Stomach (tissue), 9 donors: ENCODE results near the gene CD72. TPM values are rescaled to one million over a fixed set of nuclear protein-coding genes. Genes with fewer than 3 reads are reported as not detected.

ENCODE experiments used
- DNase-seq, 2 donors: peaks; one replicate each; pipeline versions ENCODE4 v3.0.0 to v3.0.0-alpha.2; 2013 to 2019
- H3K27ac ChIP-seq, 5 donors: fragments of 200-600 bp in 4 of 5; sonication (generic) in 4 of 5; one replicate each; pipeline ENCODE4 v1.5.1; 2013 to 2019; ENCODE audit warnings: mild to moderate bottlenecking in 1 of 5, moderate library complexity in 1 of 5
- H3K27me3 ChIP-seq, 3 donors: fragments of 200-600 bp; sonication (generic); one replicate each; pipeline ENCODE4 v1.5.1; 2017 to 2019; ENCODE audit warnings: mixed run types in 1 of 3
- H3K36me3 ChIP-seq, 4 donors: fragments of 200-600 bp; sonication (generic); 1 replicate in 3 of 4; 2 replicates in 1 of 4; pipeline ENCODE4 v1.5.1; 2016 to 2019
- H3K4me1 ChIP-seq, 4 donors: fragments of 200-600 bp; sonication (generic); one replicate each; pipeline ENCODE4 v1.5.1; 2016 to 2019
- H3K4me3 ChIP-seq, 4 donors: fragments of 200-600 bp; sonication (generic) in 3 of 4; one replicate each; pipeline ENCODE4 v1.5.1; 2016 to 2019; ENCODE audit warnings: mild to moderate bottlenecking in 1 of 4
- H3K9me3 ChIP-seq, 4 donors: fragments of 200-600 bp; sonication (generic); one replicate each; pipeline ENCODE4 v1.5.1; 2016 to 2019
- POLR2A ChIP-seq, 4 donors: fragments of 450-650 bp; IDR thresholded peaks; one replicate each; pipeline ENCODE4 v1.6.1; 2016; ENCODE audit warnings: antibody characterized with exemption in 4 of 4, control low read depth in 2 of 4, mild to moderate bottlenecking in 1 of 4, moderate library complexity in 1 of 4
- POLR2AphosphoS5 ChIP-seq, 3 donors: sonication (generic); formaldehyde crosslinking; IDR thresholded peaks; one replicate each; pipeline ENCODE4 v1.6.1; 2016; ENCODE audit warnings: antibody characterized with exemption in 3 of 3
- WGBS, 5 donors: extraction: QIAGEN DNeasy Blood & Tissue Kit in 3 of 5; methylation state at CpG; one replicate each; pipeline versions ENCODE4 v1.1.5 to v1.1.7; 2013 to 2018; 5-methylcytosine and 5-hydroxymethylcytosine counted together
- intact Hi-C: fragments of 100-400 bp; cut with DNase I; formaldehyde crosslinking; loops from one replicate; pipeline ENCODE4 v1.15.1; 2023; ENCODE audit warnings: low total_unique reads
- polyA plus RNA-seq, 3 donors: library from polyadenylated mRNA; stranded (reverse); fragments of 200-250 nt; gene quantifications; one replicate each; pipeline ENCODE4 v1.2.3, GENCODE V29; 2013
- small RNA-seq, 4 donors: library from RNA; depleted of rRNA; stranded (forward); fragments of <200 nt; gene quantifications; one replicate each; pipeline ENCODE3, GENCODE V24; 2016
- total RNA-seq, 5 donors: library from RNA; depleted of rRNA; stranded (reverse); fragments of >200 nt; gene quantifications; one replicate each; pipeline versions ENCODE4 v1.1.0 to v1.2.3, GENCODE V29; 2014 to 2016
- donor health status: healthy with polysubstance abuse.
- donor health status: Bipolar disorder and iron deficiency.
- donor health status: healthy.

Gene CD72
- total and polyA plus RNA-seq, 8 donors, result 0.61 to 18.7 (median 2.8) TPM; not detected in 3

- Histone ChIP-seq H3K27ac (peak overlapping the region in 1 of 5 donors; percentile 41), H3K4me1 (peaks cover 14 to 28% (median 19%) of the 10 kb centered on the region in 4 donors), H3K36me3 (peaks cover 23 to 66% (median 63%) of the 10 kb centered on the region in 4 donors), H3K27me3 (no peaks in the 10 kb centered on the region), H3K4me3 (no peak overlapping the region), H3K9me3 (no peaks in the 10 kb centered on the region)
- 82 to 91% (median 87%) methylated on average over 15 to 24 of the region's 24 CpGs for WGBS, 5 donors
- DNase-seq, result no peak
- no peak for TF ChIP-seq POLR2A (IDR thresholded peaks at IDR 0.05)
- no peak for TF ChIP-seq POLR2AphosphoS5 (IDR thresholded peaks at IDR 0.05)
- intact Hi-C loops, result loop anchor here (10.0 kb wide), 1 partner anchor 64 kb away; no protein-coding TSS in a partner anchor
Measured at GRCh38 chr9:35560625-35561337, 57.4 kb downstream of the CD72 start.

Small RNA genes lying within 50 kb of the gene (small RNA-seq; reads per million reads assigned to genes)
- gene MIR4667 (0 reads per million in 4 donors), gene RMRP (0 reads per million in 4 donors), gene RPS29P17 (0 reads per million in 4 donors)

Other genes with a start within 250 kb of the CD72 start
- gene RUSC2, start 128.3 kb downstream of the CD72 start, total RNA-seq, result 10 to 100 TPM in 2 of 5 donors, 1 to 10 TPM in 3; 3.8 to 34.8 (median 9.9) TPM
- gene RUSC2, start 128.3 kb downstream of the CD72 start, polyA plus RNA-seq, result 1 to 10 TPM; 3.4 to 6.6 (median 6.5) TPM
- 10 to 100 TPM; 11.9 to 56.8 (median 34.6) TPM for gene TESK1, start 13.2 kb downstream of the CD72 start, total RNA-seq
- 10 to 100 TPM; 25.7 to 33.9 (median 28.4) TPM for gene TESK1, start 13.2 kb downstream of the CD72 start, polyA plus RNA-seq
- 1 to 10 TPM in 2 of 5 donors, not detected in 3; 2.0 to 2.3 TPM for gene SIT1, start 32.5 kb upstream of the CD72 start, total RNA-seq
- gene SIT1, start 32.5 kb upstream of the CD72 start, polyA plus RNA-seq, result 1 to 10 TPM in 1 of 3 donors, under 1 TPM in 2; 0.62 to 1.1 (median 0.95) TPM
- over 10,000 TPM in 4 of 5 donors, 1,000 to 10,000 TPM in 1; 1,379 to 137,340 (median 23,544) TPM for gene RMRP, start 39.6 kb upstream of the CD72 start, total RNA-seq
- 10 to 100 TPM in 1 of 3 donors, not detected in 2; 64.3 TPM for gene RMRP, start 39.6 kb upstream of the CD72 start, polyA plus RNA-seq
- 100 to 1,000 TPM in 1 of 5 donors, 10 to 100 TPM in 4; 15.6 to 104 (median 28.1) TPM for gene CCDC107, start 39.9 kb upstream of the CD72 start, total RNA-seq
- 10 to 100 TPM; 58.8 to 86.4 (median 69.7) TPM for gene CCDC107, start 39.9 kb upstream of the CD72 start, polyA plus RNA-seq
- gene ARHGEF39, start 46.8 kb upstream of the CD72 start, total RNA-seq, result 10 to 100 TPM in 3 of 5 donors, 1 to 10 TPM in 2; 1.8 to 58.3 (median 11.6) TPM
- 1 to 10 TPM; 2.8 to 4.3 (median 3.2) TPM for gene ARHGEF39, start 46.8 kb upstream of the CD72 start, polyA plus RNA-seq
- 100 to 1,000 TPM in 3 of 5 donors, 10 to 100 TPM in 1, 1 to 10 TPM in 1; 1.2 to 670 (median 161) TPM for gene CA9, start 55.5 kb upstream of the CD72 start, total RNA-seq
- gene CA9, start 55.5 kb upstream of the CD72 start, polyA plus RNA-seq, result 100 to 1,000 TPM; 115 to 653 (median 541) TPM
- 1,000 to 10,000 TPM in 3 of 5 donors, 100 to 1,000 TPM in 2; 537 to 3,642 (median 1,228) TPM for gene TPM2, start 71.5 kb upstream of the CD72 start, total RNA-seq
- gene TPM2, start 71.5 kb upstream of the CD72 start, polyA plus RNA-seq, result 1,000 to 10,000 TPM in 1 of 3 donors, 100 to 1,000 TPM in 2; 460 to 2,257 (median 672) TPM
- 100 to 1,000 TPM; 169 to 399 (median 223) TPM for gene TLN1, start 113.8 kb upstream of the CD72 start, total RNA-seq
- gene TLN1, start 113.8 kb upstream of the CD72 start, polyA plus RNA-seq, result 100 to 1,000 TPM in 1 of 3 donors, 10 to 100 TPM in 2; 53.2 to 141 (median 70.2) TPM
- 10 to 100 TPM; 33.2 to 84.0 (median 79.1) TPM for gene CREB3, start 114.3 kb upstream of the CD72 start, total RNA-seq
- 10 to 100 TPM; 29.4 to 40.5 (median 37.9) TPM for gene CREB3, start 114.3 kb upstream of the CD72 start, polyA plus RNA-seq
- gene GBA2, start 130.8 kb upstream of the CD72 start, total RNA-seq, result 100 to 1,000 TPM in 3 of 5 donors, 10 to 100 TPM in 2; 29.8 to 210 (median 145) TPM
- gene GBA2, start 130.8 kb upstream of the CD72 start, polyA plus RNA-seq, result 10 to 100 TPM; 26.5 to 38.9 (median 32.5) TPM
- gene RGP1, start 130.9 kb upstream of the CD72 start, total RNA-seq, result 10 to 100 TPM in 4 of 5 donors, 1 to 10 TPM in 1; 7.0 to 21.2 (median 14.7) TPM
- 10 to 100 TPM in 1 of 3 donors, 1 to 10 TPM in 2; 3.8 to 12.8 (median 7.2) TPM for gene RGP1, start 130.9 kb upstream of the CD72 start, polyA plus RNA-seq
- not detected for gene MSMP, start 135.9 kb upstream of the CD72 start, total RNA-seq
- gene MSMP, start 135.9 kb upstream of the CD72 start, polyA plus RNA-seq, result under 1 TPM in 1 of 3 donors, not detected in 2; 0.35 TPM
- gene NPR2, start 173.2 kb upstream of the CD72 start, total RNA-seq, result 10 to 100 TPM in 3 of 5 donors, 1 to 10 TPM in 2; 3.1 to 75.5 (median 14.5) TPM
- 10 to 100 TPM in 1 of 3 donors, 1 to 10 TPM in 2; 4.0 to 11.4 (median 7.0) TPM for gene NPR2, start 173.2 kb upstream of the CD72 start, polyA plus RNA-seq
- 1 to 10 TPM in 2 of 5 donors, not detected in 3; 1.7 to 2.7 TPM for gene SPAG8, start 193.8 kb upstream of the CD72 start, total RNA-seq
- gene SPAG8, start 193.8 kb upstream of the CD72 start, polyA plus RNA-seq, result 1 to 10 TPM in 1 of 3 donors, under 1 TPM in 2; 0.19 to 4.1 (median 0.98) TPM
- 10 to 100 TPM in 4 of 5 donors, 1 to 10 TPM in 1; 8.4 to 22.7 (median 17.9) TPM for gene HINT2, start 196.6 kb upstream of the CD72 start, total RNA-seq
- 100 to 1,000 TPM in 2 of 3 donors, 10 to 100 TPM in 1; 98.1 to 131 (median 118) TPM for gene HINT2, start 196.6 kb upstream of the CD72 start, polyA plus RNA-seq
- gene FAM221B, start 210.3 kb upstream of the CD72 start, total RNA-seq, result not detected
- gene FAM221B, start 210.3 kb upstream of the CD72 start, polyA plus RNA-seq, result under 1 TPM in 1 of 3 donors, not detected in 2; 0.10 TPM
- 10 to 100 TPM in 3 of 5 donors, 1 to 10 TPM in 2; 4.6 to 81.4 (median 11.6) TPM for gene TMEM8B, start 210.8 kb upstream of the CD72 start, total RNA-seq
- 1 to 10 TPM; 7.0 to 9.2 (median 7.0) TPM for gene TMEM8B, start 210.8 kb upstream of the CD72 start, polyA plus RNA-seq